Spleen (tissue), 7 donors: Measurements from ENCODE around the gene SRGAP2B.
"Not testable (repeated sequence)": the region's sequence is repeated elsewhere in the genome, so short reads cannot be mapped to it uniquely, and the experiment has no call there.

Experiments
- CTCF ChIP-seq, 11 experiments: fragments of 200-600 bp in 7 of 11; fragments of 450-650 bp in 4 of 11; sonication (generic) in 4 of 11; IDR thresholded peaks in 8 of 11; conservative IDR thresholded peaks in 3 of 11; 1 replicate in 7 of 11; 2 replicates in 4 of 11; pipeline versions ENCODE4 v1.4.0 to v1.8.0; 2016 to 2021; ENCODE audit warnings: antibody characterized with exemption in 11 of 11, inconsistent platforms in 4 of 11, mild to moderate bottlenecking in 1 of 11
- POLR2A ChIP-seq, 3 donors: fragments of 450-650 bp; IDR thresholded peaks; one replicate each; pipeline ENCODE4 v1.5.1; 2017; ENCODE audit warnings: antibody characterized with exemption in 3 of 3, mild to moderate bottlenecking in 1 of 3
- POLR2AphosphoS5 ChIP-seq, 3 donors: sonication (generic); formaldehyde crosslinking; IDR thresholded peaks; one replicate each; pipeline ENCODE4 v1.5.1; 2017; ENCODE audit warnings: antibody characterized with exemption in 3 of 3
- donor health status: DM: no; HTN: no; CAD: no; lungs with moderate emphysema.
- donor health status: DM: no; HTN: no; CAD: no.
- donor health status: DM: no; HTN: no; CAD: no.

GRCh38 chr1:144979960-144980595 is 115.0 kb downstream of the SRGAP2B start:
- TF ChIP-seq POLR2AphosphoS5 (IDR thresholded peaks at IDR 0.05); CTCF (IDR thresholded peaks at IDR 0.05 in 8 of 11, conservative IDR thresholded peaks at IDR 0.05 in 3 of 11); POLR2A (IDR thresholded peaks at IDR 0.05): not testable (repeated sequence)
